Type B pancreatic cell (in vitro differentiated cells): ENCODE results near the gene SYT6. TPM values are rescaled to one million over a fixed set of nuclear protein-coding genes. Genes with fewer than 3 reads are reported as not detected.

Experiments used
- DNase-seq: peaks from one replicate; pipeline ENCODE4 v3.0.0; 2021; ENCODE audit warnings: mixed read lengths; ENCODE audit not compliant: unreplicated experiment; ENCODE audit errors: extremely low spot score
- H3K27ac Mint-ChIP-seq: 2 replicates; pipeline ENCODE4 v1.8.0; 2021; ENCODE audit warnings: mild to moderate bottlenecking, mixed read lengths
- H3K27me3 Mint-ChIP-seq: 2 replicates; pipeline ENCODE4 v1.8.0; 2021; ENCODE audit warnings: mixed read lengths
- H3K36me3 Mint-ChIP-seq: 2 replicates; pipeline ENCODE4 v1.8.0; 2021; ENCODE audit warnings: mixed read lengths
- H3K4me1 Mint-ChIP-seq: one replicate; pipeline ENCODE4 v1.8.0; 2021; ENCODE audit warnings: mixed read lengths; ENCODE audit not compliant: unreplicated experiment
- H3K4me3 Mint-ChIP-seq: 2 replicates; pipeline ENCODE4 v1.8.0; 2021; ENCODE audit warnings: mild to moderate bottlenecking, mixed read lengths
- H3K9me3 Mint-ChIP-seq: 2 replicates; pipeline ENCODE4 v1.8.0; 2021; ENCODE audit warnings: mixed read lengths
- CTCF ChIP-seq: fragments of 200-600 bp; sonication (generic); conservative IDR thresholded peaks from 2 replicates; pipeline ENCODE4 v1.5.0; 2021; ENCODE audit warnings: antibody characterized with exemption, mild to moderate bottlenecking
- total RNA-seq: library from RNA; stranded (reverse); gene quantifications from 2 replicates; pipeline ENCODE4 v1.2.1, GENCODE V29; 2021; ENCODE audit warnings: low replicate concordance

The SYT6 gene
- total RNA-seq, 1 donor from 2014 or later = 3.0 TPM

DNA sequence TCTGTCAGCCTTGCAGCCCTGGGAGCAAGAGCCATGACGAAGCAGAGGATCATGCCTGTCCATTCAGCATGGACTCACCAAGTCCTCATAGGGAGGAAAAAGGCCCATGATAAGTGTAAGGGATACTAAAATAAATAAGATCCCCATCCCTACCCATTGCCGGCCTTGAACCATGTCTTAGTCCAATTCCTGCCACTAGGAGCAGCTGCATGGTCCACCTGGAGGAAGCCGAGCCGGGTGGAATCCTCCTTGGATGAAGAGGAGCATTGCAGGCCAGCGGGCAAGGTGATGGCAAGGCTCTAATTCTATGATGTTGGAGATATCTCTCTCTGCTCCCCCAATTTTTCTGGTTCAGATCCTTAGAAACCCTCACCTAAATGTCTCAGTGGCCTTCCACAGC is 38.7 kb upstream of the SYT6 start:
- H3K9me3 Mint-ChIP-seq = no peaks in the 10 kb centered on the region
- DNase-seq = no peak
- no peaks in the 10 kb centered on the region for H3K36me3 Mint-ChIP-seq
- no peak overlapping the region for H3K4me3 Mint-ChIP-seq
- TF ChIP-seq CTCF = no peak
- no peaks in the 10 kb centered on the region for H3K4me1 Mint-ChIP-seq
- peaks cover 39% of the 10 kb centered on the region for H3K27me3 Mint-ChIP-seq
- H3K27ac Mint-ChIP-seq = no peak overlapping the region

- H3K9me3 Mint-ChIP-seq = no peaks in the 10 kb centered on the region
- DNase-seq = no peak
- H3K27me3 Mint-ChIP-seq = peaks cover 25% of the 10 kb centered on the region
- H3K4me3 Mint-ChIP-seq = no peak overlapping the region
- no peak overlapping the region for H3K27ac Mint-ChIP-seq
- no peaks in the 10 kb centered on the region for H3K4me1 Mint-ChIP-seq
- no peaks in the 10 kb centered on the region for H3K36me3 Mint-ChIP-seq
- TF ChIP-seq CTCF = no peak
Observed at GRCh38 chr1:114189398-114189797, 35.7 kb upstream of the SYT6 start.

- Mint-ChIP-seq H3K4me1 (no peaks in the 10 kb centered on the region), H3K9me3 (no peaks in the 10 kb centered on the region), H3K27me3 (peaks cover 16% of the 10 kb centered on the region), H3K27ac (no peak overlapping the region), H3K36me3 (no peaks in the 10 kb centered on the region), H3K4me3 (no peak overlapping the region)
- no peak for DNase-seq
- TF ChIP-seq CTCF = no peak
Observed at GRCh38 chr1:114181356-114181755, 27.7 kb upstream of the SYT6 start.

DNA sequence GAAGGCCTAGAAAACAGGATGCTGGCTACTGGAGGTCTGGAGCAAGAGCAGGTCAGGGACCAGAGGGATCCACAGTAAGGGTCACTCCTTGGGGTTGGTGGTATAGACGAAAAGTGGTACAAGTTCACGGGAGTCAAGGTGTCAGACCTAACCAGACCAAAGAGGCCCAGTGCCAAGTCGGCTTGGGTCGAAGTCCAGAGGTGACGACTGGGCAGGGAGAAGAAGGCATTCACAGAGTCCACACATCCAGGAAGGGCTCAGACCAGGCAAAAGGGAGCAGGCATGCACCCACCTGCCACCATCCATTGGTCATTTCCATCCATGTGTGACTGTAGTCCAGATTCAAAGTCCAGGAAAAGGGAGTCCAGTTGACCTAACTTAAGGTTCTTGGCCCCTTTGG is 27.1 kb upstream of the SYT6 start:
- H3K4me3 Mint-ChIP-seq = no peak overlapping the region
- H3K36me3 Mint-ChIP-seq = no peaks in the 10 kb centered on the region
- no peak overlapping the region for H3K27ac Mint-ChIP-seq
- peaks cover 18% of the 10 kb centered on the region for H3K27me3 Mint-ChIP-seq
- DNase-seq = no peak
- H3K4me1 Mint-ChIP-seq = no peaks in the 10 kb centered on the region
- no peak for TF ChIP-seq CTCF
- H3K9me3 Mint-ChIP-seq = no peaks in the 10 kb centered on the region

- no peak overlapping the region for H3K27ac Mint-ChIP-seq
- H3K4me3 Mint-ChIP-seq = no peak overlapping the region
- no peak for DNase-seq
- no peaks in the 10 kb centered on the region for H3K36me3 Mint-ChIP-seq
- H3K4me1 Mint-ChIP-seq = no peaks in the 10 kb centered on the region
- H3K9me3 Mint-ChIP-seq = no peaks in the 10 kb centered on the region
- TF ChIP-seq CTCF = no peak
- H3K27me3 Mint-ChIP-seq = peaks cover 16% of the 10 kb centered on the region
Observed at GRCh38 chr1:114178936-114179335, 25.3 kb upstream of the SYT6 start.

DNA sequence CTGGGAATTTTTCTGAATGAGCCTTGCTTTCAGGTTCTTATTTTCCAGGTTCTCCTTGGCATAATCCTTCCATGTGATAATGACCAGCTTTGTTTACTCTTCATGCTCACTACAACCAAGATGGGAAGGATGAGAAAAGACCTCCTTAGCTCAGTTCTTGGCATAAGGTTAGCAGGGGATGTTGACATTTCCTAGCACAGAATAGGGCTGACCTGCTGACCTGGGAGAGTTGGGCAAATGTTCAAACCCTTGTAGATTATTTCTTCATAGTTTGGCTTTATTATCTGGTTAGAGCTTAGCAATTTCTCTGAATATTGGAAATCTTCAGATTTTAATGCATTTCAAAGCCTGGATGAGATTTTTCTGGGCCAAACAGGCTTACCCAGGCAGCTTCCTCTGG is 23.6 kb upstream of the SYT6 start:
- Mint-ChIP-seq H3K27me3 (peaks cover 16% of the 10 kb centered on the region), H3K27ac (no peak overlapping the region), H3K9me3 (no peaks in the 10 kb centered on the region), H3K36me3 (no peaks in the 10 kb centered on the region), H3K4me1 (no peaks in the 10 kb centered on the region), H3K4me3 (no peak overlapping the region)
- TF ChIP-seq CTCF = no peak
- DNase-seq = no peak
